Tibial nerve (tissue), 4 donors: ENCODE data around the gene ATF7. TPM values are rescaled to one million over a fixed set of nuclear protein-coding genes. Genes with fewer than 3 reads are reported as not detected.
A peak's percentile ranks its signal among the peaks of the same experiment; 100 is the strongest.

Experiments used
- DNase-seq, 2 donors: peaks; one replicate each; pipeline ENCODE4 v3.0.0-alpha.2; 2019; ENCODE audit warnings: low spot score in 2 of 2
- H3K27ac ChIP-seq, 4 donors: fragments of 200-600 bp; sonication (generic) in 3 of 4; one replicate each; pipeline ENCODE4 v1.5.1; 2017 to 2019; ENCODE audit warnings: mild to moderate bottlenecking in 1 of 4
- H3K27me3 ChIP-seq, 2 donors: fragments of 200-600 bp; sonication (generic) in 1 of 2; one replicate each; pipeline versions ENCODE4 v1.5.1 to v1.6.0; 2017 to 2019
- H3K36me3 ChIP-seq, 3 donors: fragments of 200-600 bp; sonication (generic); one replicate each; pipeline ENCODE4 v1.5.1; 2018 to 2019
- H3K4me1 ChIP-seq, 4 donors: fragments of 200-600 bp; sonication (generic) in 3 of 4; one replicate each; pipeline ENCODE4 v1.5.1; 2017 to 2019
- H3K4me3 ChIP-seq, 4 donors: fragments of 200-600 bp; sonication (generic) in 3 of 4; one replicate each; pipeline ENCODE4 v1.5.1; 2017 to 2019; ENCODE audit warnings: mild to moderate bottlenecking in 1 of 4, moderate library complexity in 1 of 4
- H3K9me3 ChIP-seq, 4 donors: fragments of 200-600 bp; sonication (generic) in 3 of 4; one replicate each; pipeline ENCODE4 v1.5.1; 2017 to 2019
- CTCF ChIP-seq, 5 experiments: fragments of 200-600 bp in 3 of 5; fragments of 450-650 bp in 2 of 5; sonication (generic) in 3 of 5; IDR thresholded peaks; one replicate each; pipeline ENCODE4 v1.5.1; 2016 to 2019; ENCODE audit warnings: antibody characterized with exemption in 5 of 5, mild to moderate bottlenecking in 3 of 5, moderate library complexity in 2 of 5
- EP300 ChIP-seq, 2 donors: sonication (generic); formaldehyde crosslinking; IDR thresholded peaks; one replicate each; pipeline ENCODE4 v1.6.1; 2017; ENCODE audit warnings: antibody characterized with exemption in 2 of 2, mild to moderate bottlenecking in 1 of 2
- POLR2A ChIP-seq, 2 donors: fragments of 450-650 bp; IDR thresholded peaks; one replicate each; pipeline ENCODE4 v1.6.1; 2017; ENCODE audit warnings: antibody characterized with exemption in 2 of 2, mild to moderate bottlenecking in 2 of 2, moderate library complexity in 2 of 2
- WGBS, 2 donors: methylation state at CpG; one replicate each; pipeline ENCODE4 v1.1.5; 2018; 5-methylcytosine and 5-hydroxymethylcytosine counted together
- total RNA-seq, 4 donors: library from RNA; depleted of rRNA; stranded (reverse); fragments of >200 nt; gene quantifications; one replicate each; pipeline ENCODE4 v1.1.0, GENCODE V29; 2016

The ATF7 gene
- total RNA-seq, 4 donors from 2014 or later: 30.1 to 47.9 (median 34.4) TPM

DNA sequence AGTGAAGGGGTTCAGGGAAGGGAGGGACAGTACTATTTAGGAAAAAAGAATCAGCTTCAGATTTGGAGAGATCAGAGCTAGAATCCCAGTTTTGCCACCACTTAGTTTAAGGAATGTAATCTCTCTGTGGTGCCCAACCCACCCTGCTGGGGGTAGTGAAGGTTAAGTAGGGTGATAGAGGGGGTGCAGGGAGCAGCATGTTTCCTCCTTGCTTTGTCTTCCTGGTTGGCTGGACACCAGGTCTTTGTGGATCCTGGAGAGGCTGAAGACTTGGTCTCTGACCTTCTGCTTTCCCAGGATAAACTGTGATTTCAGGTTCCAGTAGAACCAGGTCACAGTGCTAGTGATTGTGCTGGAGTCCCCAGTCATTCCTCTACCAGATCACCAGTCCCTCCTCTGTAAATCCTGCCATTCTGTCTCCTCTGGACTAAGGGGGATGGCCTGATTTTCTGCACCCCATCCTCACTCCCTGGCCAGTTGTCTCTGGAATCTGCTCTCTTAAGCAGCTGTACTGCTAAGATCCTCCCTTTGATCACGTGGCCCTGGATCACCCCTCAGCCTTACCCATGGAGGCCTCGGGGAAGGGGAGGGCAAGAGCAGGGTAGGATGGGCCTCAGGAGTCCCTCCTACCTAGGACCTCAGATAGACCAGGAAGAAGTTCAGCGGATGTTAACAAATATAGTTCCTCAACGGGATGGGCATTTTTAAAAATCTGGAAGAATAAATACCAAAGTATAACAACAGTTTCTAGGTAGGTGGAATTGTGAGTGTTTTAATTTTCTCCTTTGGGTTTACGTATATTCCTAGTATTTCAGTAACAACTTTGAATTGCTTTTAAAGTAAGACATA lies 130.1 kb downstream of the ATF7 start:
- no peaks in the 10 kb centered on the region for H3K9me3 ChIP-seq
- DNase-seq: peak; percentile 52 to 77
- WGBS, 2 donors: 36 to 42% methylated on average over 5 of the region's 5 CpGs
- peaks cover 0 to 3% (median 0%) of the 10 kb centered on the region in 3 donors for H3K36me3 ChIP-seq
- TF ChIP-seq CTCF (IDR thresholded peaks at IDR 0.05): no peak
- peak in 1 of 2 donors; percentile 24 for TF ChIP-seq EP300 (IDR thresholded peaks at IDR 0.05)
- no peak for TF ChIP-seq POLR2A (IDR thresholded peaks at IDR 0.05)
- peak overlapping the region in 3 of 4 donors; percentile 9 to 100 (median 98) for H3K27ac ChIP-seq
- H3K27me3 ChIP-seq: no peaks in the 10 kb centered on the region
- peaks cover 0 to 64% (median 30%) of the 10 kb centered on the region in 4 donors for H3K4me1 ChIP-seq
- H3K4me3 ChIP-seq: peak overlapping the region in 1 of 4 donors; percentile 18

DNA sequence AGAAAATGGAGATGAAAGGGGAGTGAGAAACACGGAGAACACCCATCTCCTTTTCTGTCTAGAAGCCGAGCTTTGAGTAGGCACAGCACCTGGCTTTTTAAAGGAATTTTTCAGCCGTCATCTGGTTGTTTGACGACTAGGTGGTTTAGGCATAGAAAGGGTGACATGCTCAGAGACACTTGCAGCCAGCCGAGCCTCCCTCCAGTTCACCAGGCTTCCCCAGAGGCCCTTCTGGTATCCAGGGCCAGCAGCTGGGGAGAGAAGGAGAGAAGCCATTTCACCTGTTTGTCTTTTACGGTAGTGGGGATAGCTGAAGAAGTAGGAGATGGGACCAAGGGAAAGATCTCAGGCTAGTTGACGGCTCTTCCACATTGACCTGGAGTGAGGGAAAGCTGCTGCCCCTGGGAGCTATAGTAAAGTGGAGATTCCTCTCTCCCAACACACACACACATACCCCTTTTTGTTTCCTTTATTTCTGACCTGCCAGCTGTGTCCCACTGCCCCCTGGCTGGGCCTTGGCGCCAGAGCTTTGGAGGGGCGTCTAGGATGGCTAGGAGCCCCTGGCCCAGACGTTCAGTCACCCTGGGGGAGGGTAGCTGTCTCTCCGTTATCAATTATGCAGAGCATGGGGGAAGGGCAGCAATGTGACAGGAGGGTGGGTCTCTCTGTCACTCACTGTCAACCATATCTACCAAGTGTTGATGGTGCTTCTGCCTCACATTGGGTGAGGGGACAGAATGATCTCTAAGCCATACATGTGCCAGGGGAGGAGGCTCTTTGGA lies 132.4 kb downstream of the ATF7 start:
- peaks cover 0 to 3% (median 0%) of the 10 kb centered on the region in 3 donors for H3K36me3 ChIP-seq
- peak overlapping the region; percentile 47 to 72 (median 64) for H3K4me3 ChIP-seq
- TF ChIP-seq EP300 (IDR thresholded peaks at IDR 0.05): no peak
- TF ChIP-seq CTCF (IDR thresholded peaks at IDR 0.05): no peak
- TF ChIP-seq POLR2A (IDR thresholded peaks at IDR 0.05): no peak
- H3K4me1 ChIP-seq: peaks cover 0 to 64% (median 29%) of the 10 kb centered on the region in 4 donors
- H3K27me3 ChIP-seq: no peaks in the 10 kb centered on the region
- H3K9me3 ChIP-seq: no peaks in the 10 kb centered on the region
- 24% methylated on average over 11 of the region's 11 CpGs for WGBS, 2 donors
- DNase-seq: no peak
- peak overlapping the region; percentile 69 to 91 (median 86) for H3K27ac ChIP-seq

- 1 to 2% methylated on average over 31 to 36 of the region's 52 CpGs for WGBS, 2 donors
Measured at GRCh38 chr12:53492830-53493609, 133.2 kb downstream of the ATF7 start.

DNA sequence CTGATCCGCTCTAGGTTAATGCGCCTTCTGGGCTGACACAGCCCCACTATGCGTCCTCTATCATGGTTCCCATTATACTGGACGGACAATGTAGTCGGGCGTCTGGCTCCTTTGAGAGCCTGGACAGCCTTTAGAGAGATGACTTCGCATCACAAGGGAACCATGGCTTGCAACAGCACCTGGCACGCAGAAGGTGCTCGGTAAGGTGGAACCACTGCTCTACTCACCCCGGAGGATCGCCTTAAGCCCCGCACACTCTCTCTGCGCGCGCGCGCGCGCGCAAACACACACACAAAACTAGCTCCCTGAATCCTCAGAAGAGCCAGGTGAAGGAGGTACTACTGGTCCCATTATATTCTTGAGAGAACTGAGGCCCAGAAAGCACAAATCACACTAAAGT lies 134.0 kb downstream of the ATF7 start:
- H3K27me3 ChIP-seq: no peaks in the 10 kb centered on the region
- DNase-seq: no peak
- no peak for TF ChIP-seq EP300 (IDR thresholded peaks at IDR 0.05)
- no peak for TF ChIP-seq CTCF (IDR thresholded peaks at IDR 0.05)
- no peak for TF ChIP-seq POLR2A (IDR thresholded peaks at IDR 0.05)
- peaks cover 0 to 12% (median 2%) of the 10 kb centered on the region in 3 donors for H3K36me3 ChIP-seq
- 53 to 58% methylated on average over 17 to 20 of the region's 20 CpGs for WGBS, 2 donors
- peak overlapping the region; percentile 47 to 72 (median 64) for H3K4me3 ChIP-seq
- peak overlapping the region; percentile 69 to 91 (median 86) for H3K27ac ChIP-seq
- peaks cover 0 to 51% (median 22%) of the 10 kb centered on the region in 4 donors for H3K4me1 ChIP-seq
- no peaks in the 10 kb centered on the region for H3K9me3 ChIP-seq

More at GRCh38 chr12:53492830-53493609, 133.2 kb downstream of the ATF7 start:
- no peaks in the 10 kb centered on the region for H3K9me3 ChIP-seq
- H3K36me3 ChIP-seq: peaks cover 0 to 7% (median 0%) of the 10 kb centered on the region in 3 donors
- H3K4me3 ChIP-seq: peak overlapping the region; percentile 47 to 72 (median 64)
- H3K27me3 ChIP-seq: no peaks in the 10 kb centered on the region
- H3K27ac ChIP-seq: peak overlapping the region; percentile 69 to 91 (median 86)
- peaks cover 0 to 57% (median 25%) of the 10 kb centered on the region in 4 donors for H3K4me1 ChIP-seq
- peak; percentile 90 to 91 for DNase-seq
- TF ChIP-seq EP300 (IDR thresholded peaks at IDR 0.05) (peak; percentile 69 to 83), CTCF (IDR thresholded peaks at IDR 0.05) (peak in 1 of 5 experiments; percentile 35), POLR2A (IDR thresholded peaks at IDR 0.05) (peak; percentile 67 to 82)
